ENCODE measurements around the gene LY6G5B. TPM values are rescaled to one million over a fixed set of nuclear protein-coding genes. Genes with fewer than 3 reads are reported as not detected.

The LY6G5B gene
- total and polyA plus RNA-seq, 2 experiments from 2014 or later, result 7.9 to 8.4 TPM

DNA sequence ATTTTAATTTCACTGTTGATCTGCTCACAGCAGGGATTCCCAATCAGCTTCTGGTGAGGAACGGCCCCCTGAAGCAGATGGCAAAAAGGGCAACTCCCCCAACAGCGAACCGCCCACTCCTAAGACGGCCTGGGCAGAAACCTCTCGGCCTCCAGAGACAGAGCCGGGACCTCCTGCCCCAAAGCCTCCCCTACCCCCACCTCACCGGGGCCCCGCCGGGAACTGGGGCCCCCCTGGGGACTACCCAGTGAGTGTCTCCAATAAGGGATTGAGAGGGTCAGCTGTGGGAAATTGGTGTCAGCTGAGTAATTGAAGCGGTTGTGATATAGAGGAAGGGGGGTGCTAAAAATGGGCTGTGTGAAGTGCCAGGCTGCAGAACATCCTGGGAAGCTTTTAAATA lies 42.8 kb upstream of the LY6G5B start:
- Mint-ChIP-seq H3K27me3 (ENCODE audit: insufficient read depth, low read depth, poor library complexity) (peaks cover 13% of the 10 kb centered on the region), H3K36me3 (ENCODE audit: low read depth) (peaks cover 99% of the 10 kb centered on the region), H3K4me3 (no peak overlapping the region; the same call in 2 of the 3 replicates), H3K4me1 (peaks cover 9% of the 10 kb centered on the region), H3K27ac (no peak overlapping the region), H3K9me3 (no peaks in the 10 kb centered on the region; the same call in 2 of the 3 replicates)
- no peak for DNase-seq (ENCODE audit: low spot score)
- Histone ChIP-seq H3K79me2 (replicated peaks; ENCODE audit: insufficient read depth) (peaks cover 69% of the 10 kb centered on the region), H3K36me3 (ENCODE audit: insufficient read depth) (peaks cover 85% of the 10 kb centered on the region), H3K9me2 (ENCODE audit: insufficient read depth) (no peaks in the 10 kb centered on the region), H3K4me2 (no peak overlapping the region), H2AFZ (no peak overlapping the region), H3K4me1 (ENCODE audit: insufficient read depth) (peaks cover 10% of the 10 kb centered on the region), H4K20me1 (replicated peaks; ENCODE audit: insufficient read depth) (peaks cover 61% of the 10 kb centered on the region), H3K4me3 (no peak overlapping the region), H3F3A (replicated peaks; ENCODE audit: low read depth) (peaks cover 52% of the 10 kb centered on the region), H3K27me3 (ENCODE audit: insufficient read depth) (no peaks in the 10 kb centered on the region), H3K27ac (ENCODE audit: low read depth) (no peak overlapping the region)
- TF ChIP-seq POLR2AphosphoS5 (IDR thresholded peaks at IDR 0.05; ENCODE audit: low read depth) (no peak), STAT1 (IDR thresholded peaks at IDR 0.05; ENCODE audit: unreplicated experiment) (no peak), ZNF462 (CRISPR knock-in tag; IDR thresholded peaks at IDR 0.05) (no peak), CTCF (conservative IDR thresholded peaks at IDR 0.05; ENCODE audit: low read depth in 2 of 2) (no peak), REST (IDR thresholded peaks at IDR 0.05; ENCODE audit: unreplicated experiment) (no peak), EZH2phosphoT487 (IDR thresholded peaks at IDR 0.05; ENCODE audit: unreplicated experiment) (no peak), NANOG (IDR thresholded peaks at IDR 0.05; ENCODE audit: borderline replicate concordance) (no peak), ETS1 (IDR thresholded peaks at IDR 0.05) (no peak), CREB1 (CRISPR knock-in tag; IDR thresholded peaks at IDR 0.05; ENCODE audit: low read depth) (no peak), ZNF114 (CRISPR knock-in tag; IDR thresholded peaks at IDR 0.05) (no peak)
- ATAC-seq, result no peak

All from GM23338 (cell line).